Kidney (tissue), 14 donors: ENCODE data around the gene GNPTAB. TPM values are rescaled to one million over a fixed set of nuclear protein-coding genes. Genes with fewer than 3 reads are reported as not detected.

Experiments used
- DNase-seq, 5 donors: peaks; one replicate each; pipeline ENCODE4 v3.0.0-alpha.2; 2013 to 2020
- FAIRE-seq: peaks from 2 replicates; lab custom pipeline; 2012; peaks lifted over from hg19 to GRCh38; lab: Jason Lieb, UNC
- H3K27ac ChIP-seq, 2 donors: one replicate each; pipeline ENCODE4 v1.7.0; 2013; ENCODE audit warnings: low read depth in 2 of 2, low read length in 2 of 2, inconsistent platforms in 1 of 2
- H3K27me3 ChIP-seq: one replicate; pipeline ENCODE4 v1.7.1; 2013; ENCODE audit warnings: low read length, inconsistent platforms; ENCODE audit not compliant: control insufficient read depth, insufficient read depth
- H3K36me3 ChIP-seq, 3 donors: one replicate each; pipeline versions ENCODE4 v1.7.0 to v1.7.1; 2013; ENCODE audit warnings: low read length in 3 of 3, control low read depth in 1 of 3, inconsistent platforms in 1 of 3; ENCODE audit not compliant: insufficient read depth in 3 of 3, control insufficient read depth in 2 of 3
- H3K4me1 ChIP-seq, 3 donors: one replicate each; pipeline versions ENCODE4 v1.7.0 to v1.7.1; 2013; ENCODE audit warnings: low read length in 3 of 3, inconsistent platforms in 1 of 3, low read depth in 1 of 3; ENCODE audit not compliant: control insufficient read depth in 2 of 3, insufficient read depth in 2 of 3
- H3K4me3 ChIP-seq, 3 donors: one replicate each; pipeline versions ENCODE4 v1.7.0 to v1.8.1; 2013; ENCODE audit warnings: low read length in 3 of 3, control low read depth in 1 of 3, inconsistent platforms in 1 of 3
- H3K9ac ChIP-seq, 3 donors: one replicate each; pipeline versions ENCODE4 v1.7.0 to v1.7.1; 2013; ENCODE audit warnings: low read length in 3 of 3, control low read depth in 1 of 3, inconsistent platforms in 1 of 3
- H3K9me3 ChIP-seq, 3 donors: one replicate each; pipeline versions ENCODE4 v1.7.0 to v1.7.1; 2013; ENCODE audit warnings: low read length in 3 of 3, control low read depth in 1 of 3, inconsistent platforms in 1 of 3; ENCODE audit not compliant: control insufficient read depth in 2 of 3, insufficient read depth in 1 of 3
- CTCF ChIP-seq: IDR thresholded peaks from 3 replicates; pipeline ENCODE4 v1.5.1; 2012; ENCODE audit warnings: mild to moderate bottlenecking, moderate library complexity, borderline replicate concordance; ENCODE audit not compliant: insufficient read depth; ENCODE audit errors: extremely low read depth
- intact Hi-C: fragments of 100-400 bp; cut with DNase I; formaldehyde crosslinking; loops from one replicate; pipeline ENCODE4 v1.11.1; 2022
- polyA plus RNA-seq: library from polyadenylated mRNA; stranded (reverse); fragments of 350-450 nt; fragmentation: Illumina TruSeq; extraction: RNeasy Lipid Tissue Mini Kit (QIAGEN cat#74804); gene quantifications from one replicate; pipeline ENCODE4 v1.2.3, GENCODE V29; 2014; ENCODE audit warnings: low read depth, low replicate concordance; ENCODE audit not compliant: insufficient read depth
- total RNA-seq: library from RNA; stranded (reverse); fragmentation: NEBNext Ultra II Directional; extraction: Animal tissue kit (Norgen Biotek cat#: 25700); gene quantifications from one replicate; pipeline ENCODE4 v1.2.1, GENCODE V29; 2021
- donor health status: control.
- donor health status: control.
- donor health status: control.
- donor health status: control.
- donor health status: control.
- donor health status: DM: yes; HTN: yes; CAD: no.
- donor health status: Normal renal cell carcinoma (clear cell type).

The GNPTAB gene
- total and polyA plus RNA-seq, 2 donors from 2014 or later: 17.8 to 46.0 TPM

GRCh38 chr12:101828463-101829196 is 2.1 kb downstream of the GNPTAB start:
- Histone ChIP-seq H3K27ac (no peak overlapping the region), H3K9me3 (no peaks in the 10 kb centered on the region), H3K9ac (no peak overlapping the region), H3K36me3 (no peaks in the 10 kb centered on the region), H3K4me1 (peaks cover 0 to 14% (median 6%) of the 10 kb centered on the region in 3 donors), H3K4me3 (no peak overlapping the region), H3K27me3 (no peaks in the 10 kb centered on the region)
- DNase-seq: no peak
- TF ChIP-seq CTCF: no peak
- no peak for FAIRE-seq
- intact Hi-C loops: no loop called here

- Histone ChIP-seq H3K4me1 (peaks cover 0 to 14% (median 6%) of the 10 kb centered on the region in 3 donors), H3K27me3 (no peaks in the 10 kb centered on the region), H3K9me3 (no peaks in the 10 kb centered on the region), H3K9ac (no peak overlapping the region), H3K36me3 (no peaks in the 10 kb centered on the region), H3K27ac (no peak overlapping the region), H3K4me3 (no peak overlapping the region)
- no peak for FAIRE-seq
- intact Hi-C loops: no loop called here
- no peak for DNase-seq
- no peak for TF ChIP-seq CTCF
Measured at GRCh38 chr12:101826766-101827368, 3.9 kb downstream of the GNPTAB start.

DNA sequence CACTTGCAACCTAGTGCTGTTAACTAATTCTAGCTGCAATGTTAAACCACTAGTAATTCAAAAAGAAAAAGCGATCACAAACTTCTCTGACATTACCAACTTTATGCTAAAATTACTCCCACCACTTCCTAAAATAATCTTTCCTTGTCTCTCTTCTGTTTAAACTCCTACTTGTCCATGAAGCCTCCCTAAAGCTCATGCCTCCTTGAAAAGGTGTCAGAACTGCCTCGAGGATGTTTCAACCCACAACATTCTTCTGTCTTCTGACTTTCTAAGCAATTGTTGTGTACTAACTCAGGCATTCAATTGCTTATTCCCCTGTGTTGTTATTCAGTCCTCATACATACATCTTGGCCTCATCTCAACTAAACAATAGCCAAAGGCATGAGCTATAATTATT is 5.9 kb downstream of the GNPTAB start:
- H3K9ac ChIP-seq: no peak overlapping the region
- no peaks in the 10 kb centered on the region for H3K9me3 ChIP-seq
- intact Hi-C loops: no loop called here
- peak overlapping the region in 1 of 2 donors; percentile 35 for H3K27ac ChIP-seq
- no peaks in the 10 kb centered on the region for H3K27me3 ChIP-seq
- no peaks in the 10 kb centered on the region for H3K36me3 ChIP-seq
- DNase-seq (peak in 1 of 5 donors; percentile 6), FAIRE-seq (no peak)
- no peak overlapping the region for H3K4me3 ChIP-seq
- H3K4me1 ChIP-seq: peaks cover 0 to 12% (median 0%) of the 10 kb centered on the region in 3 donors
- no peak for TF ChIP-seq CTCF
